Lung (tissue), 13 donors: ENCODE data around the gene MAP3K7CL. TPM values are rescaled to one million over a fixed set of nuclear protein-coding genes. Genes with fewer than 3 reads are reported as not detected.

Source experiments
- ATAC-seq: fragments of 200-7000 bp; cut with Tn5 transposase; one replicate; pipeline ENCODE4 v1.9.1; 2020; ENCODE audit warnings: moderate number of reproducible peaks; ENCODE audit not compliant: insufficient read depth, low FRiP score
- DNase-seq, 3 donors: peaks; one replicate each; pipeline ENCODE4 v3.0.0-alpha.2; 2013 to 2017
- H3K27ac ChIP-seq, 2 donors: one replicate each; pipeline ENCODE4 v1.5.1; 2013; ENCODE audit warnings: mild to moderate bottlenecking in 2 of 2, moderate library complexity in 2 of 2, control low read depth in 1 of 2, inconsistent platforms in 1 of 2, low read depth in 1 of 2, low read length in 1 of 2
- H3K27me3 ChIP-seq, 3 donors: one replicate each; pipeline ENCODE4 v1.5.1; 2013; ENCODE audit warnings: low read length in 2 of 3; ENCODE audit not compliant: control insufficient read depth in 3 of 3, insufficient read depth in 3 of 3
- H3K36me3 ChIP-seq, 4 donors: one replicate each; pipeline ENCODE4 v1.5.1; 2013; ENCODE audit warnings: low read length in 4 of 4, mild to moderate bottlenecking in 1 of 4, moderate library complexity in 1 of 4; ENCODE audit not compliant: control insufficient read depth in 4 of 4, insufficient read depth in 4 of 4
- H3K4me1 ChIP-seq, 5 donors: one replicate each; pipeline ENCODE4 v1.5.1; 2013; ENCODE audit warnings: low read length in 5 of 5, mild to moderate bottlenecking in 2 of 5, moderate library complexity in 1 of 5; ENCODE audit not compliant: control insufficient read depth in 5 of 5, insufficient read depth in 5 of 5
- H3K4me3 ChIP-seq: one replicate; pipeline ENCODE4 v1.5.1; 2013; ENCODE audit warnings: mild to moderate bottlenecking, control low read depth, moderate library complexity
- H3K9ac ChIP-seq, 2 donors: one replicate each; pipeline ENCODE4 v1.5.1; 2013; ENCODE audit warnings: low read length in 2 of 2, control low read depth in 1 of 2; ENCODE audit not compliant: insufficient read depth in 1 of 2
- H3K9me3 ChIP-seq, 4 donors: one replicate each; pipeline ENCODE4 v1.5.1; 2013; ENCODE audit warnings: low read length in 3 of 4, mild to moderate bottlenecking in 1 of 4, moderate library complexity in 1 of 4; ENCODE audit not compliant: control insufficient read depth in 4 of 4, insufficient read depth in 3 of 4
- CTCF ChIP-seq: IDR thresholded peaks from 2 replicates; pipeline ENCODE4 v1.5.1; 2012; ENCODE audit warnings: mild to moderate bottlenecking; ENCODE audit errors: control extremely low read depth, extremely low read depth
- WGBS, 2 donors: extraction: QIAGEN DNeasy Blood & Tissue Kit; methylation state at CpG; one replicate each; pipeline ENCODE4 v1.1.7; 2013; 5-methylcytosine and 5-hydroxymethylcytosine counted together
- polyA plus RNA-seq, 2 donors: library from polyadenylated mRNA; stranded (reverse); fragments of 200-250 nt; gene quantifications; one replicate each; pipeline ENCODE4 v1.2.1, GENCODE V29; 2013
- small RNA-seq: library from RNA; depleted of rRNA; stranded (forward); fragments of <200 nt; gene quantifications from one replicate; pipeline ENCODE3, GENCODE V24; 2014; ENCODE audit warnings: low replicate concordance
- total RNA-seq, 2 donors: library from RNA; depleted of rRNA in 1 of 2; stranded (reverse); fragments of >200 nt in 1 of 2; gene quantifications; one replicate each; pipeline ENCODE4 v1.2.1, GENCODE V29; 2014 to 2021
- donor health status: control.
- donor health status: control.
- donor health status: Bipolar disorder and iron deficiency.
- donor health status: healthy.
- donor health status: DM: yes; HTN: yes; CAD: no.

Gene MAP3K7CL
- total and polyA plus RNA-seq, 4 donors = 5.6 to 15.1 (median 8.3) TPM

GRCh38 chr21:29221253-29221744 lies 90.9 kb downstream of the MAP3K7CL start:
- 90 to 93% methylated on average over 5 of the region's 5 CpGs for WGBS, 2 donors
- DNase-seq (no peak), ATAC-seq (no peak)
- H3K36me3 ChIP-seq = no peaks in the 10 kb centered on the region
- TF ChIP-seq CTCF = no peak
- H3K4me3 ChIP-seq = no peak overlapping the region
- H3K9me3 ChIP-seq = peaks cover 0 to 1% (median 0%) of the 10 kb centered on the region in 4 donors
- H3K27me3 ChIP-seq = no peaks in the 10 kb centered on the region
- no peak overlapping the region for H3K27ac ChIP-seq
- no peak overlapping the region for H3K9ac ChIP-seq
- peaks cover 0 to 4% (median 0%) of the 10 kb centered on the region in 5 donors for H3K4me1 ChIP-seq

- 80 to 81% methylated on average over 5 of the region's 5 CpGs for WGBS, 2 donors
- ATAC-seq = no peak
- H3K36me3 ChIP-seq = no peaks in the 10 kb centered on the region
These were observed 93.6 kb downstream of the MAP3K7CL start for GRCh38 chr21:29224006-29224405.

More at GRCh38 chr21:29224006-29224405, 93.6 kb downstream of the MAP3K7CL start:
- DNase-seq = no peak
- TF ChIP-seq CTCF = no peak
- Histone ChIP-seq H3K27me3 (no peaks in the 10 kb centered on the region), H3K9ac (no peak overlapping the region), H3K4me3 (no peak overlapping the region), H3K4me1 (peaks cover 0 to 1% (median 0%) of the 10 kb centered on the region in 5 donors), H3K9me3 (peaks cover 0 to 1% (median 0%) of the 10 kb centered on the region in 4 donors), H3K27ac (no peak overlapping the region)

Small RNA genes within 50 kb of the gene (small RNA-seq; reads per million reads assigned to genes)
- gene RF00012 (not detected), gene RF00019 (not detected)

Other genes starting within 250 kb of the MAP3K7CL start
- 10 to 100 TPM; 17.0 to 46.9 TPM for gene LTN1, start 137.8 kb upstream of the MAP3K7CL start, total RNA-seq
- gene LTN1, start 137.8 kb upstream of the MAP3K7CL start, polyA plus RNA-seq = 1 to 10 TPM; 4.5 to 7.0 TPM
- gene RWDD2B, start 111.3 kb upstream of the MAP3K7CL start, total RNA-seq = 10 to 100 TPM; 11.6 to 15.8 TPM
- gene RWDD2B, start 111.3 kb upstream of the MAP3K7CL start, polyA plus RNA-seq = 10 to 100 TPM; 10.3 to 14.1 TPM
- 10 to 100 TPM; 33.2 to 42.3 TPM for gene USP16, start 106.0 kb upstream of the MAP3K7CL start, total RNA-seq
- gene USP16, start 106.0 kb upstream of the MAP3K7CL start, polyA plus RNA-seq = 10 to 100 TPM; 22.7 to 23.9 TPM
- 100 to 1,000 TPM; 112 to 131 TPM for gene CCT8, start 57.0 kb upstream of the MAP3K7CL start, total RNA-seq
- 100 to 1,000 TPM; 124 to 130 TPM for gene CCT8, start 57.0 kb upstream of the MAP3K7CL start, polyA plus RNA-seq
- 100 to 1,000 TPM in 1 of 2 donors, 10 to 100 TPM in 1; 79.7 to 106 TPM for gene BACH1, start 168.3 kb downstream of the MAP3K7CL start, total RNA-seq
- 10 to 100 TPM in 1 of 2 donors, 1 to 10 TPM in 1; 9.2 to 28.8 TPM for gene BACH1, start 168.3 kb downstream of the MAP3K7CL start, polyA plus RNA-seq